Panc1 (cell line): ENCODE data around the gene NR2F1. TPM values are rescaled to one million over a fixed set of nuclear protein-coding genes. Genes with fewer than 3 reads are reported as not detected.

Source experiments
- ATAC-seq: fragments of 200-7000 bp; cut with Tn5 transposase; 2 replicates; pipeline ENCODE4 v1.9.1; 2020; ENCODE audit warnings: mild to moderate bottlenecking, moderate library complexity
- BruUV-seq: library from RNA; stranded (reverse); fragments of 400-500 nt; replicated peaks from 2 replicates; lab custom pipeline; 2021; lab: Mats Ljungman, UMichigan
- CTCF ChIA-PET: fragments of 300-600 bp; sonication (Branson Sonifier 250); formaldehyde crosslinking; loops from one replicate; lab custom pipeline; 2022; ENCODE audit warnings: antibody characterized with exemption; lab: Charles Lee
- POLR2A ChIA-PET: fragments of 300-600 bp; sonication (Branson Sonifier 250); formaldehyde crosslinking; loops from one replicate; lab custom pipeline; 2022; ENCODE audit warnings: antibody characterized with exemption; lab: Charles Lee
- DNase-seq: peaks from one replicate; pipeline ENCODE4 v3.0.0-alpha.2; 2010; ENCODE audit warnings: low read depth, low spot score
- H3K27ac ChIP-seq: 2 replicates; pipeline ENCODE4 v1.5.1; 2011; ENCODE audit warnings: mild to moderate bottlenecking, low read length, inconsistent platforms
- H3K27me3 ChIP-seq: fragments of 200-500 bp; sonication (Bioruptor generic); 2 replicates; pipeline ENCODE4 v1.6.0; 2014; ENCODE audit warnings: low read length, inconsistent platforms; ENCODE audit not compliant: control insufficient read depth, insufficient read depth
- H3K36me3 ChIP-seq: fragments of 200-500 bp; sonication (Bioruptor generic); 2 replicates; pipeline ENCODE4 v1.5.1; 2014; ENCODE audit warnings: inconsistent platforms, mild to moderate bottlenecking, low read length, moderate library complexity; ENCODE audit not compliant: control insufficient read depth, insufficient read depth
- H3K4me1 ChIP-seq: 2 replicates; pipeline ENCODE4 v1.5.1; 2011; ENCODE audit warnings: inconsistent platforms, mild to moderate bottlenecking, low read length, moderate library complexity; ENCODE audit not compliant: control insufficient read depth, insufficient read depth
- H3K4me3 ChIP-seq, 2 experiments: 2 replicates each; pipeline ENCODE4 v1.5.1; 2011 to 2012; ENCODE audit warnings: low read depth in 2 of 2, low read length in 2 of 2, mild to moderate bottlenecking in 2 of 2, inconsistent platforms in 1 of 2, moderate library complexity in 1 of 2
- H3K9me3 ChIP-seq: fragments of 200-500 bp; sonication (Bioruptor generic); 2 replicates; pipeline ENCODE4 v1.5.1; 2014; ENCODE audit warnings: low read depth, mild to moderate bottlenecking, inconsistent platforms, low read length, moderate library complexity; ENCODE audit not compliant: control insufficient read depth, insufficient read depth
- POLR2AphosphoS5 ChIP-seq: IDR thresholded peaks from 2 replicates; pipeline ENCODE4 v1.6.1; 2012; ENCODE audit warnings: mild to moderate bottlenecking, low read depth, low read length, moderate library complexity
- SIN3A ChIP-seq: IDR thresholded peaks from 2 replicates; pipeline ENCODE4 v1.6.1; 2012; ENCODE audit warnings: low read depth, mild to moderate bottlenecking, low read length, moderate library complexity, borderline replicate concordance; ENCODE audit not compliant: insufficient read depth
- TCF7L2 ChIP-seq: IDR thresholded peaks from 2 replicates; pipeline ENCODE4 v1.6.1; 2011; ENCODE audit warnings: mild to moderate bottlenecking, low read depth, low read length, inconsistent platforms
- in situ Hi-C: cut with HindIII; loops from 2 replicates; pipeline ENCODE4 v1.10.0; 2016; ENCODE audit warnings: low sequenced_read_pairs, low pct_unique_long_range_greater_than_20kb
- intact Hi-C: fragments of 100-400 bp; cut with micrococcal nuclease; formaldehyde crosslinking; loops from one replicate; pipeline ENCODE4 v1.10.0; 2022; ENCODE audit not compliant: unreplicated experiment
- total RNA-seq: library from RNA; stranded (reverse); gene quantifications from one replicate; pipeline ENCODE4 v1.2.1, GENCODE V29; 2021; ENCODE audit not compliant: unreplicated experiment
- TF ChIP-seq, protein P1 (sequence below), 2 experiments: IDR thresholded peaks; 2 replicates each; pipeline ENCODE4 v1.6.1; 2011 to 2012; ENCODE audit warnings: low read depth in 2 of 2, control low read depth in 1 of 2, low read length in 1 of 2, mild to moderate bottlenecking in 1 of 2, moderate library complexity in 1 of 2; ENCODE audit not compliant: insufficient read depth in 1 of 2
- TF ChIP-seq, protein P2 (sequence below): fragments of 450-650 bp; IDR thresholded peaks from 2 replicates; pipeline ENCODE4 v1.5.1; 2017; ENCODE audit warnings: mild to moderate bottlenecking

Gene NR2F1
- total RNA-seq, 1 experiment from 2014 or later = 49.5 TPM

DNA sequence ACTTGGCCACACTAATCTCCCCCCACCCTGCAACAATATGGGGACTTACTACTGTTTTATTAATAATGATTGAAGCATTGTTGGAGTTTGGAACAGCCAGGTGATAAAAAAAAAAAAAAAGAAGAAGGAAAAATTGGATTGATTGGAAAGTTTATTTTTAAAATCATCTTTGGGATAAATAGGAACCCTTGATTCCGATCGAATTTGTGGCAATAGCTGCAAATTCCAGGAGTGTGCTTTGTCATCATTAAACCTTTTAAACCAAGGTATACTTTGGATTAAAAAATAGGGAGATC, 907 bp upstream of the NR2F1 start:
- no peaks in the 10 kb centered on the region for H3K9me3 ChIP-seq
- no TSS peak for BruUV-seq
- peaks cover 2% of the 10 kb centered on the region; the same call in 1 of the 2 replicates for H3K36me3 ChIP-seq
- intact Hi-C loops = loop anchor here (10.0 kb wide), 1 partner anchor 1937 kb away; no protein-coding TSS in a partner anchor
- TF ChIP-seq SIN3A = no peak
- no peak for TF ChIP-seq POLR2AphosphoS5
- TF ChIP-seq, protein P1, sequence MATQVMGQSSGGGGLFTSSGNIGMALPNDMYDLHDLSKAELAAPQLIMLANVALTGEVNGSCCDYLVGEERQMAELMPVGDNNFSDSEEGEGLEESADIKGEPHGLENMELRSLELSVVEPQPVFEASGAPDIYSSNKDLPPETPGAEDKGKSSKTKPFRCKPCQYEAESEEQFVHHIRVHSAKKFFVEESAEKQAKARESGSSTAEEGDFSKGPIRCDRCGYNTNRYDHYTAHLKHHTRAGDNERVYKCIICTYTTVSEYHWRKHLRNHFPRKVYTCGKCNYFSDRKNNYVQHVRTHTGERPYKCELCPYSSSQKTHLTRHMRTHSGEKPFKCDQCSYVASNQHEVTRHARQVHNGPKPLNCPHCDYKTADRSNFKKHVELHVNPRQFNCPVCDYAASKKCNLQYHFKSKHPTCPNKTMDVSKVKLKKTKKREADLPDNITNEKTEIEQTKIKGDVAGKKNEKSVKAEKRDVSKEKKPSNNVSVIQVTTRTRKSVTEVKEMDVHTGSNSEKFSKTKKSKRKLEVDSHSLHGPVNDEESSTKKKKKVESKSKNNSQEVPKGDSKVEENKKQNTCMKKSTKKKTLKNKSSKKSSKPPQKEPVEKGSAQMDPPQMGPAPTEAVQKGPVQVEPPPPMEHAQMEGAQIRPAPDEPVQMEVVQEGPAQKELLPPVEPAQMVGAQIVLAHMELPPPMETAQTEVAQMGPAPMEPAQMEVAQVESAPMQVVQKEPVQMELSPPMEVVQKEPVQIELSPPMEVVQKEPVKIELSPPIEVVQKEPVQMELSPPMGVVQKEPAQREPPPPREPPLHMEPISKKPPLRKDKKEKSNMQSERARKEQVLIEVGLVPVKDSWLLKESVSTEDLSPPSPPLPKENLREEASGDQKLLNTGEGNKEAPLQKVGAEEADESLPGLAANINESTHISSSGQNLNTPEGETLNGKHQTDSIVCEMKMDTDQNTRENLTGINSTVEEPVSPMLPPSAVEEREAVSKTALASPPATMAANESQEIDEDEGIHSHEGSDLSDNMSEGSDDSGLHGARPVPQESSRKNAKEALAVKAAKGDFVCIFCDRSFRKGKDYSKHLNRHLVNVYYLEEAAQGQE (IDR thresholded peaks at IDR 0.05; ENCODE audit: insufficient read depth in 1 of 2, low read depth in 2 of 2, low read length in 1 of 2) = no peak
- TF ChIP-seq, protein P2, sequence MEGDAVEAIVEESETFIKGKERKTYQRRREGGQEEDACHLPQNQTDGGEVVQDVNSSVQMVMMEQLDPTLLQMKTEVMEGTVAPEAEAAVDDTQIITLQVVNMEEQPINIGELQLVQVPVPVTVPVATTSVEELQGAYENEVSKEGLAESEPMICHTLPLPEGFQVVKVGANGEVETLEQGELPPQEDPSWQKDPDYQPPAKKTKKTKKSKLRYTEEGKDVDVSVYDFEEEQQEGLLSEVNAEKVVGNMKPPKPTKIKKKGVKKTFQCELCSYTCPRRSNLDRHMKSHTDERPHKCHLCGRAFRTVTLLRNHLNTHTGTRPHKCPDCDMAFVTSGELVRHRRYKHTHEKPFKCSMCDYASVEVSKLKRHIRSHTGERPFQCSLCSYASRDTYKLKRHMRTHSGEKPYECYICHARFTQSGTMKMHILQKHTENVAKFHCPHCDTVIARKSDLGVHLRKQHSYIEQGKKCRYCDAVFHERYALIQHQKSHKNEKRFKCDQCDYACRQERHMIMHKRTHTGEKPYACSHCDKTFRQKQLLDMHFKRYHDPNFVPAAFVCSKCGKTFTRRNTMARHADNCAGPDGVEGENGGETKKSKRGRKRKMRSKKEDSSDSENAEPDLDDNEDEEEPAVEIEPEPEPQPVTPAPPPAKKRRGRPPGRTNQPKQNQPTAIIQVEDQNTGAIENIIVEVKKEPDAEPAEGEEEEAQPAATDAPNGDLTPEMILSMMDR = no peak
- TF ChIP-seq TCF7L2 = no peak
- ATAC-seq (no peak), DNase-seq (no peak)
- H3K4me3 ChIP-seq = peak overlapping the region; percentile 68 to 71
- in situ Hi-C loops = no loop called here
- H3K4me1 ChIP-seq = peaks cover 23% of the 10 kb centered on the region
- peak overlapping the region; percentile 94 for H3K27ac ChIP-seq
- POLR2A ChIA-PET = interaction anchor here (0.6 kb wide), 2 partner anchors 436 to 698 kb away, joined by 7 to 10 read pairs; no protein-coding TSS in a partner anchor
- no peaks in the 10 kb centered on the region for H3K27me3 ChIP-seq
- CTCF ChIA-PET = no interaction called here

DNA sequence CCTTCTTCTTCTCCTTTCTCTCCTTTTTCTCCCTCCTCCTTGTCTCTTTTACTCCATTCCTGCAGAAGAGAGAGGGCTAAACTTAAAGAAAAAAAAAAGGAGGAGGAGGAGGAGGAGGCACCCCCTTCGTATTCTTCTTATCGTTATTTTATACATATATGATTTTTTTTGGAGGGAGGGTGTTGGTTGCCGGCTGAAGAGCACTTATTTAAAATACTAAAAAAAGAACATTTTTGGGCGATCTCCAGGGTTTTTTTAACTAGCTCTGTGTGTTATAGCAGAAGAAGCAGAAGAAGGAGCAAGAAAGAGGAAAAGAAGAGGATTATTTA, 381 bp downstream of the NR2F1 start:
- Histone ChIP-seq H3K9me3 (no peaks in the 10 kb centered on the region), H3K27me3 (no peaks in the 10 kb centered on the region), H3K36me3 (peaks cover 5% of the 10 kb centered on the region; the same call in 1 of the 2 replicates), H3K27ac (peak overlapping the region; percentile 94), H3K4me3 (peak overlapping the region; percentile 68 to 71), H3K4me1 (peaks cover 10% of the 10 kb centered on the region)
- ATAC-seq (no peak), DNase-seq (no peak)
- TSS peak; percentile 95 for BruUV-seq
- intact Hi-C loops (loop anchor here (10.0 kb wide), 1 partner anchor 1939 kb away; no protein-coding TSS in a partner anchor), in situ Hi-C loops (no loop called here)
- CTCF ChIA-PET = interaction anchor here (0.6 to 0.7 kb wide), 2 partner anchors 23 to 1654 kb away, joined by 5 to 12 read pairs; no protein-coding TSS in a partner anchor
- TF ChIP-seq SIN3A (no peak), POLR2AphosphoS5 (no peak), TCF7L2 (no peak)
- TF ChIP-seq, protein P2 = no peak
- TF ChIP-seq, protein P1 (IDR thresholded peaks at IDR 0.05; ENCODE audit: insufficient read depth in 1 of 2, low read depth in 2 of 2, low read length in 1 of 2) = no peak
- POLR2A ChIA-PET = interaction anchor here (0.6 to 1.6 kb wide), 4 partner anchors 24 to 353 kb away, joined by 8 to 16 read pairs (median 11); no protein-coding TSS in a partner anchor
